Ovary (tissue), 3 donors: ENCODE data around the gene COQ4.

ENCODE experiments used
- EP300 ChIP-seq: sonication (generic); formaldehyde crosslinking; IDR thresholded peaks from one replicate; pipeline ENCODE4 v1.6.1; 2017; ENCODE audit warnings: antibody characterized with exemption
- TF ChIP-seq, protein P1 (sequence below), 3 donors: fragments of 450-650 bp in 2 of 3; fragments of 200-600 bp in 1 of 3; IDR thresholded peaks; one replicate each; pipeline versions ENCODE4 v1.5.1 to v1.8.0; 2016 to 2022; ENCODE audit warnings: antibody characterized with exemption in 3 of 3, mild to moderate bottlenecking in 1 of 3
- donor health status: DM: no; HTN: no; CAD: no.

DNA sequence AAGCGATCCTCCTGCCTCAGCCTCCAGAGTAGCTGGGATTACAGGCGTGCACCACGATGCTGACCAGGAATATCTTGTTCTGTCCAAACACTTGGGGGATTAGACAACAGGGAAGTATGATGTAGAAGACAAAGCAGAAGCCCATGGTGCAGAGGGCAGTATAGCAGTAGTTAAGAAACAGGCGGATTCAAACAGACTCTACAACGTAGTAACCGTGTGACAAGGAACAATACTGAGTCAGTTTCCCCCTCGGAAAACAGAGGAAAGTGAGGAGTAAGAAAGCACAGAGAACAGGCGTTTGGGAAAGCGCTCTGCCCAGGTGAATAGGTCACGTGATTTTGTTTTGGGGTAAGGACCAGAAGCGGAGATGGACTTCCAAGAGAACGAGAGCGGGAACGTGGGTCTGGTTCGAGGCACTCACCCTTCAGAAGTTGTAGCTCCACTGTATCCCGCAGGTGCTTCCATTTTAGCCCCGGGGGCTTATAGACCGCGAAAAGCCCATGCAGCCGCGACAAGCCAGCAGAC, 698 bp upstream of the COQ4 start:
- TF ChIP-seq, protein P1, sequence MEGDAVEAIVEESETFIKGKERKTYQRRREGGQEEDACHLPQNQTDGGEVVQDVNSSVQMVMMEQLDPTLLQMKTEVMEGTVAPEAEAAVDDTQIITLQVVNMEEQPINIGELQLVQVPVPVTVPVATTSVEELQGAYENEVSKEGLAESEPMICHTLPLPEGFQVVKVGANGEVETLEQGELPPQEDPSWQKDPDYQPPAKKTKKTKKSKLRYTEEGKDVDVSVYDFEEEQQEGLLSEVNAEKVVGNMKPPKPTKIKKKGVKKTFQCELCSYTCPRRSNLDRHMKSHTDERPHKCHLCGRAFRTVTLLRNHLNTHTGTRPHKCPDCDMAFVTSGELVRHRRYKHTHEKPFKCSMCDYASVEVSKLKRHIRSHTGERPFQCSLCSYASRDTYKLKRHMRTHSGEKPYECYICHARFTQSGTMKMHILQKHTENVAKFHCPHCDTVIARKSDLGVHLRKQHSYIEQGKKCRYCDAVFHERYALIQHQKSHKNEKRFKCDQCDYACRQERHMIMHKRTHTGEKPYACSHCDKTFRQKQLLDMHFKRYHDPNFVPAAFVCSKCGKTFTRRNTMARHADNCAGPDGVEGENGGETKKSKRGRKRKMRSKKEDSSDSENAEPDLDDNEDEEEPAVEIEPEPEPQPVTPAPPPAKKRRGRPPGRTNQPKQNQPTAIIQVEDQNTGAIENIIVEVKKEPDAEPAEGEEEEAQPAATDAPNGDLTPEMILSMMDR (IDR thresholded peaks at IDR 0.05): no peak
- TF ChIP-seq EP300: no peak
